NT2/D1 (cell line): ENCODE data around the gene RBPJL.

ENCODE experiments used
- SUZ12 ChIP-seq: IDR thresholded peaks from 2 replicates; pipeline ENCODE4 v1.6.1; 2011; ENCODE audit not compliant: insufficient read length, insufficient read depth; ENCODE audit errors: extremely low read depth
- YY1 ChIP-seq: IDR thresholded peaks from 2 replicates; pipeline ENCODE4 v1.6.1; 2011; ENCODE audit not compliant: insufficient read length, insufficient read depth

DNA sequence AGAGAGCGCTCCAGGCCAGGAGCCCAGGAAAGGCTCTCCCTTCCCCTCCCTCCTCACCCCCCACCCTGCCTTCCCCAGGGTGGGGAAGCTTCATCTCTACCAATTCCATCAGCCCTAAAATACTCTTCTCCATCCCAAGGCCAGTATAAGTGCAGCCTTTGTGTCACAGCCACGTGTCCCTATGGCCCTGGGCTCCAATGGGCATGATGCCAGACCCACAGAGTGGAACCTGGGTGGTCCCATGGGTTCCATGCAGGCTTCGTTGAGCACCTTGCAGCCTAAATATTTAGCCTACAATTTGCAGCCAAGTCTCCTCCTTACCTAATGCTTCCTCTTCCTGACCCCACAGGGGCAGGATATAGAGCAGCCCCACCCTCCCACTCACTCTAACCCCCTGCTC lies 2.4 kb downstream of the RBPJL start:
- no peak for TF ChIP-seq YY1
- TF ChIP-seq SUZ12, result no peak
